Activated T-cell treated with anti-CD3 and anti-CD28 coated beads, Interleukin-2, amount 50 U/mL, for 4 hours (primary cell): ENCODE results near the gene CHRDL2. TPM values are rescaled to one million over a fixed set of nuclear protein-coding genes. Genes with fewer than 3 reads are reported as not detected.
"Not testable (repeated sequence)": the region's sequence is repeated elsewhere in the genome, so short reads cannot be mapped to it uniquely, and the experiment has no call there.

Source experiments
- ATAC-seq, 2 donors: fragments of 200-7000 bp; cut with Tn5 transposase; one replicate each; pipeline ENCODE4 v1.10.0; 2021
- DNase-seq: peaks from one replicate; pipeline ENCODE4 v3.0.0-alpha.2; 2020
- H3K27me3 Mint-ChIP-seq: one replicate; pipeline ENCODE4 v1.8.0; 2021; ENCODE audit warnings: low read depth, mixed read lengths
- H3K36me3 Mint-ChIP-seq: one replicate; pipeline ENCODE4 v1.8.0; 2022; ENCODE audit warnings: mixed read lengths; ENCODE audit not compliant: insufficient read depth
- H3K4me1 Mint-ChIP-seq: one replicate; pipeline ENCODE4 v1.8.0; 2021; ENCODE audit warnings: low read depth, mixed read lengths
- H3K4me3 Mint-ChIP-seq: one replicate; pipeline ENCODE4 v1.8.0; 2021; ENCODE audit warnings: mild to moderate bottlenecking, moderate library complexity, mixed read lengths
- H3K9me3 Mint-ChIP-seq: one replicate; pipeline ENCODE4 v1.8.0; 2021; ENCODE audit warnings: mixed read lengths
- total RNA-seq, 3 donors: library from RNA; stranded (reverse); gene quantifications; one replicate each; pipeline ENCODE4 v1.2.1, GENCODE V29; 2021

The CHRDL2 gene, protein sequence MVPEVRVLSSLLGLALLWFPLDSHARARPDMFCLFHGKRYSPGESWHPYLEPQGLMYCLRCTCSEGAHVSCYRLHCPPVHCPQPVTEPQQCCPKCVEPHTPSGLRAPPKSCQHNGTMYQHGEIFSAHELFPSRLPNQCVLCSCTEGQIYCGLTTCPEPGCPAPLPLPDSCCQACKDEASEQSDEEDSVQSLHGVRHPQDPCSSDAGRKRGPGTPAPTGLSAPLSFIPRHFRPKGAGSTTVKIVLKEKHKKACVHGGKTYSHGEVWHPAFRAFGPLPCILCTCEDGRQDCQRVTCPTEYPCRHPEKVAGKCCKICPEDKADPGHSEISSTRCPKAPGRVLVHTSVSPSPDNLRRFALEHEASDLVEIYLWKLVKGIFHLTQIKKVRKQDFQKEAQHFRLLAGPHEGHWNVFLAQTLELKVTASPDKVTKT
- not detected for total RNA-seq

DNA sequence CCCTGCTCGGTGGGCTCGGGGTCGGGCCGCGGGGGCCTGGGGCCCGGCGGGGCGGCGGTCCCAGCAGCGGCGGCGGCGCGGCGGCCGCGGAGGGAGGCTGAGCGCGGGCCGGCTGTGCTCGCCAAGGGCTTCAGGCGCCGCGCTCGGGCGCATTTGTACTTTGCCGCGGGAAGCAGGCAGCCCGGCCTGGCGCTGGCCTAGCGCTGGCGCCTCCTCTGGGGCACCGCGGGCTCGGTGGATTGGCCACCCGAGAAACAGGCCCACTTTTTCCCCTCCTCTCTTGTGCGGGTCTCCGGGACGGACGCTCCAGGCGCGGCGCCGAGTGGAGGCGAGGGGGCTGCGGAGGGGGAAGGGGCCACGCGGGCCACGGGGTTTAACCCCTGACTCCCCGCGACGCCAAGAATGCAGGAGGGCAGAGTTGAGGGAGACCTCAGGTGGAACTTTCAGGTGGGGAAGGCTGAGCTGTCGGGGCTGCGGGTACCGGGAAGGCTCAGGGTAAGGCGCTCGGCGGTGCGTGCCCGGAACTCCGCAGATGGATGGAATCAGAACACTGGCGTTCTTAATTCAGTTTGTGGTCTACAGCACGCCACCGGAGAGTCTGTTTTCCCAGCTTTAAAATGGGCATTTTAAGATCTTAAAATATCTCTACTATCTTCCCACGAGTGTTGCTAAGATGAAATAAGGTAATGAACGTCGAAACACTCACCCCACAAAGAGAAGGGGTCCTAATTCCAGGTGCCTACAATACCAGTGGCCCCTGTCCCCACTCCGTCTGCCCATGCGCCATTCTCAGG lies at the start of gene CHRDL2:
Gene CHRDL2 (minus strand): TSS at position 126 of the 794 bp plus-strand sequence. CDS start 538 bp downstream, outside the sequence.
- H3K27me3 Mint-ChIP-seq: peaks cover 58% of the 10 kb centered on the region
- no peaks in the 10 kb centered on the region for H3K9me3 Mint-ChIP-seq
- H3K4me1 Mint-ChIP-seq: peaks cover 11% of the 10 kb centered on the region
- H3K36me3 Mint-ChIP-seq: no peaks in the 10 kb centered on the region
- no peak for DNase-seq
- peak; percentile 26 to 35 for ATAC-seq
- H3K4me3 Mint-ChIP-seq: no peak within 1 kb of the TSS

DNA sequence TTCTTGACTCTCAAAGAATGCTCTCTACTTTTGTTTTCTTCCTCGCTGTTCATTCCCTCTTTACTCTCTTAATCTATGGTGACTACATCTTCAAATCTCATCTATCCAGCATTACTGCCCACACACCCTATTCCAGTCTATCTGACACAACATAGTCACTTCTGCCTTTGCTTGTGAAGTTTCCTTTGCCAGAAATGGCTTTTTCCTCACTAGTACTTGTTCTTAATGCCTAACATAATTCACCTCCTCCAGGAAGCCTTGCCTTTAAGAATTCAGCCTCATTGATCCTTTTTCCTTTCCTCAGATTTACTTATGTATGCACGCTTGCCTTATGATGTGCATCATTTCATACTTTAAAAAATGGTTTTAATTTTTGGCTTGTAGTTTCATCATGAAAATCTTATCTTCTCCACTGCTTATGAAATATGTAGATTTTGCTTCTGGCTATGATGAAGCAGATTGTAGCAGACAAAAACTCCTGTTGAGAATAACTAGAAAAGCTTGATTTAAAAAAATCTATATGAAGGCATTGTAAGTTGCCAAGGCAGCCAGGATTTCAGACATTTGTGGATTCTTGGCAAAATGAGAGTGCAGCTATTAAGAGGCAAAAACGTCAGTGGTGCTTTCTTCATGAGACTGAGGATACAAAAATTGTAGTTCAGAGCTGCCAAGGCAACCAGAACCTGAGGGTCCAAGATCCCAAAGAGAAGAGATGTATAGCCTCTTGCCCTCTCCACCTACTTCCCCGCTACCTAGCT lies 49.2 kb upstream of the CHRDL2 start:
- H3K9me3 Mint-ChIP-seq: no peaks in the 10 kb centered on the region
- peaks cover 12% of the 10 kb centered on the region for H3K36me3 Mint-ChIP-seq
- H3K4me3 Mint-ChIP-seq: no peak overlapping the region
- H3K4me1 Mint-ChIP-seq: peaks cover 38% of the 10 kb centered on the region
- no peaks in the 10 kb centered on the region for H3K27me3 Mint-ChIP-seq
- ATAC-seq (no peak), DNase-seq (no peak)

DNA sequence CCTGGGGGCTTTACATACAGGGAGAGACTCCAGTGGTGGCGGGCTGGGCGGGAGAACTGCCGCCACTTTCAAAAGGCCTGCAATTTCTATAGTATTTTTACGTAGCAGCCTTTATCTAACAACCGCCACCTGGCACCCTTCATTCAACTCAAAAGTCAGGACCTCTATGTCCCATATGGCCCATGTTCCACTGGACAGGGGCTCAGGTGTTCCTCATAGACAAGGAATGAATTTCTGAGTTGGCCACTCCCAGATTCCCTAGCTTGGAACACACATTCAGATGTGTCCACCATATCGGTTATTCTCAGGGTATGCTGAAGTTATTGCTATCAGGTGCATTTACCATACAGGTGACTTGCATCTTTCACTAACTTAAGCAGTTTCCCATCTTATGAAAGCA lies 47.4 kb upstream of the CHRDL2 start:
- peaks cover 14% of the 10 kb centered on the region for H3K36me3 Mint-ChIP-seq
- H3K4me1 Mint-ChIP-seq: peaks cover 34% of the 10 kb centered on the region
- DNase-seq (no peak), ATAC-seq (no peak)
- no peaks in the 10 kb centered on the region for H3K9me3 Mint-ChIP-seq
- no peak overlapping the region for H3K4me3 Mint-ChIP-seq
- H3K27me3 Mint-ChIP-seq: no peaks in the 10 kb centered on the region

DNA sequence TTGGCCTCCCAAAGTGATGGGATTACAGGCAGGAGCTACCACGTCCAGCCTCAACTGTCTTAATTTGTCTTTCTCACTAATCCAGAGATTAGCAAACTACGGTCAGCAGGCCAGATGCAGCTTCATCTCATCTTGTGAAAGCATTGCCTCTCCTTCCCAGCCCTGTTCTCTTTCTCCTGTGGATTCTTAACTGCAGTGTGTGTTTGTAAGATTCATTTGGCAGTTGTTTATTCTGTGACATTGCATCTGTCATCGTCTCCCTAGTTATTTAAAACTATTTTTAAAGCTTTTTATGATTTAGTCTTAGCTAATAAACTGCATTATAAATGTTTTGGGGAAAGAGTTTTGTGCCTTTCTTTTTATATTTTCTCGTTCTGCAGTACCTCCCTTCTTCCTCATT lies 46.7 kb upstream of the CHRDL2 start:
- DNase-seq: no peak
- Mint-ChIP-seq H3K36me3 (peaks cover 14% of the 10 kb centered on the region), H3K4me3 (no peak overlapping the region), H3K9me3 (no peaks in the 10 kb centered on the region), H3K4me1 (peaks cover 28% of the 10 kb centered on the region), H3K27me3 (no peaks in the 10 kb centered on the region)
- ATAC-seq: no peak

DNA sequence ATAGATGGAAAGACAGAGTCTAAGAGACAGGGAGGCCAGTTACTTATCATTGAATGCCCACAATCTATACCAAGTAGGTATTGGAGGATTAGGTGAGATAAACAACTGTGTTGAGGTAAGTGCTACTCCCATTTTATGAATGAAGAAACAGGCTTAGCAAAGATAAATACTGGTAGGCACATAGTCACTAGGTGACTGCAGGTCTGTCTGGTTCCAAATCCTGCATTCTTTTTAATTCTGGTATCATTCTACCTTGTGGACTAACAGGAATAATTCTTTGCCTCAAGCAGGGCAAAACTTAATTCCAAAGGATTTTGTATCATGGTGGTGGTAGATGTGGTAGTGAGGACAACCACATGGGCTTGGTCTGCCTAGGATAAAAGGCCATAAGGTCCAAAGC lies 45.8 kb upstream of the CHRDL2 start:
- Mint-ChIP-seq H3K36me3 (peaks cover 14% of the 10 kb centered on the region), H3K4me1 (peaks cover 30% of the 10 kb centered on the region), H3K4me3 (no peak overlapping the region), H3K27me3 (no peaks in the 10 kb centered on the region), H3K9me3 (no peaks in the 10 kb centered on the region)
- no peak for DNase-seq
- no peak for ATAC-seq

DNA sequence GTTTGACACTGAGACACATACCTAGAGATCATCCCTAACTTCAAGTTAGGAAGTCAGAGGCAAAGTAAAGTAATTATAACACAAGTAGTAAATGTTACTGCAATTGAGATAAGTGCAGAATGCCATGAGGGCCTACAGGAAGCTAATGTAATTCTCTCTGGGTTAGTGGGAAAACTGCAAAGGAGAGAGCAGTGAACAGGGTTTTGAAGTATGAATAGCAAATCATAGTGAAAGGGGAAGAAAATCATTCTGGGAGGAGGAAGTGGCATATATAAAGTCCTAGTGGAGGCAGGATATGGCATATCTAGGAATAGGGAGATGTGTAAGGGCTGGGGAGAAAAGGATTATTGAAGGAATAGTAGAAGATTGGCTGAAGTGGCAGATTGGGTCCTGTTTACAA lies 45.3 kb upstream of the CHRDL2 start:
- peaks cover 14% of the 10 kb centered on the region for H3K36me3 Mint-ChIP-seq
- H3K9me3 Mint-ChIP-seq: no peaks in the 10 kb centered on the region
- H3K4me1 Mint-ChIP-seq: peaks cover 30% of the 10 kb centered on the region
- no peak overlapping the region for H3K4me3 Mint-ChIP-seq
- no peak for ATAC-seq
- H3K27me3 Mint-ChIP-seq: no peaks in the 10 kb centered on the region
- no peak for DNase-seq

DNA sequence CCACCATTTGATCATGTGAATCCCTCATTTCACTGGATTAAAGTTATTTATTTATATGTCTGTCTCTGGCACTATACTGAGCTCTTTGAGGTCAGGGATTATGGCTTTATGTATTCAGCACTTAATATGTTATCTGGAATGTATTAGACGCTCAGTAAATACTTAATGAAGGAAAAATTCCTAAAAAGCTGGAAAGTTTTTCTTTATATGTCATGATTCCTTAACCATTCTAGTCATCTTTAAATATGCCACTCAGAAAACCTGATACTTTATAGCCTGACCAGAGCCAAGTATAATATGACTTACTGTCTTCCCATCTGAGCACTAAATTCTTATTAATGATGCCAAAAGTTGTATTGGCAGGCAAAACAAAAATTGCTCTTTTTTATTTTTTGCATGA lies 44.5 kb upstream of the CHRDL2 start:
- Mint-ChIP-seq H3K9me3 (no peaks in the 10 kb centered on the region), H3K36me3 (peaks cover 14% of the 10 kb centered on the region), H3K27me3 (no peaks in the 10 kb centered on the region), H3K4me1 (peaks cover 30% of the 10 kb centered on the region), H3K4me3 (no peak overlapping the region)
- no peak for ATAC-seq
- DNase-seq: no peak

DNA sequence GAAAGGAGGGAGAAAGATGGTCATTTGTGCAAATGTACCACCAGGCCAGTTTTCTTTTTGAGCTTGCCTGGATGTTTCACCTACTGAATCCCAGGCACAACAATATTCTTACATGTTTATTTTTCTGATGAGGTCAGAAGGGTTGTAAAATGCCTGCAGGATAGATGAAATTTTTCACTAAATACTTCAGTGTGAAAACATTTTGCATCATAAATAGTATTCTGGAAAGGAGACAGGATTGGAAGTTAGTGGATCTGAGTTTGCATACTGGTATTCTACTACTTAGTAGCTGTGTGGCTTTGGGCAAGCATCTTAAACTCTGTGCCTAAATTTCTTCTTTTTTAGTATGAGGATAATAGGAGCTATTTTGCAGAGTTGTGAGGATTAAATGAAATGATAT lies 42.2 kb upstream of the CHRDL2 start:
- no peak for DNase-seq
- Mint-ChIP-seq H3K9me3 (no peaks in the 10 kb centered on the region), H3K4me1 (peaks cover 44% of the 10 kb centered on the region), H3K36me3 (peaks cover 14% of the 10 kb centered on the region), H3K4me3 (no peak overlapping the region), H3K27me3 (no peaks in the 10 kb centered on the region)
- no peak for ATAC-seq

DNA sequence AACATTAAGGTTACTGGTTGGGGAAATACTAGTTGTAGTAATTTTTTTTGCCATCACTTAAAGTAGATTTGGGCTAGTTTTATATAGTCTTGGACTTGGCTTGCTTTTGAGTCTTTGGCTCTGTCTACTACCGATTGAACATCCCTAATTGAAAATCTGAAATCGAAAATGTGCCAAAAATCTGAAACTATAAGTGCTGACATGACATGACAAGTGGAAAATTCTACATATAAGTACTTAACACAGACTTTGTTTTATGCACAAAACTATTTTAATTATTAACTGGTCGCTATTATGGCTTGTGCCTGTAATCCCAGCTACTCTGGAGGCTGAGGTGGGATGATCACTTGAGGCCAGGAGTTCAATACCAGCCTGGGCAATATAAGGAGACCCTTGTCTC lies 39.9 kb upstream of the CHRDL2 start:
- Mint-ChIP-seq H3K4me1 (peaks cover 45% of the 10 kb centered on the region), H3K36me3 (peaks cover 4% of the 10 kb centered on the region), H3K4me3 (no peak overlapping the region), H3K27me3 (no peaks in the 10 kb centered on the region), H3K9me3 (no peaks in the 10 kb centered on the region)
- DNase-seq (no peak), ATAC-seq (no peak)

DNA sequence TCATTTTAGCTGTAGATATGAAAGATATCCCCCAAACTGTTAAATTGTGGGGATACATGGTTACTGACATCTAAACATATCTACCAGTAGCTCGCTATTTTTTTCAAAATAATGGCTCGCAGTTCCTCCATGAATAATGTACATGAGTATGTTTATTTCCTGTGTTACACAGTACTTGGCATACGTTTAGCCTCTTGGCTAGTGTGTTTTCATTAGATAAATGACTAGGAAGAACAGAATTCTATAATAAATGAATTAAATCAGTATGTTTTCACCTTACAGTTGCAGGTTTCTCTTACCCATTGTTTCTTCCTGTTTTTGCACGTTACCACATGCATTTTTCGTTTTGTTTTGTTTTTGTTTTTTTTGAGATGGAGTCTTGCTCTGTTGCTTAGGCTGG lies 39.2 kb upstream of the CHRDL2 start:
- ATAC-seq (no peak), DNase-seq (no peak)
- Mint-ChIP-seq H3K4me1 (peaks cover 46% of the 10 kb centered on the region), H3K4me3 (no peak overlapping the region), H3K9me3 (no peaks in the 10 kb centered on the region), H3K36me3 (peaks cover 2% of the 10 kb centered on the region), H3K27me3 (no peaks in the 10 kb centered on the region)

DNA sequence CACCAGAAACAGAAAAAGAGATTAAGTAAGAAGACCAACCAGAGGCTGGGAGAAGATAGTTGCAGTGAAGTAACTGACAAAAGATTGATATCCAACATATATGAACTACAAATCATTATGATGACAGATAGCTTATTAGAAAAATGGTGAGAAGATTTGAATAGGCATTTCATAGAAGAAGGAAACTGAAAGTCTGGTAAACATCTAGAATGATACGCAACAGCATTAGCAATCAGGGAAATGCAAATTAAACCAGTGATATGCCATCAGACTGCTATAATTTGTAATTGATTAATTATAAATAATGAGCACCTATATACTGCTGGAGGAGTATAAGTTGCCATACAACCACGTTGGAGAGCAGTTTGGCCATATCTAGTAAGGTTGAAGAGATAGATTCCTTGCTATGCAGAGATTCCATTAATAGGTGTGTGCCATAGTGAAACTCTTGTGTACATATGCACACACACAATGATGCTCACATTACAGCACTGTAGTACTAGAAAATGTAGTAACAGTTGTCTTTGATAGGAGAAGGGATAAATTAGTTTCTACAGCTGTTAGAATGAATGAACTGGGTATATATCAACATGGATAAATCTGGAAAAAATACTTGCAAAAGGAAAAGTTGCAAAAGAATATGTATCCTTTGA lies 38.0 kb upstream of the CHRDL2 start:
- ATAC-seq (no peak), DNase-seq (no peak)
- Mint-ChIP-seq H3K9me3 (peaks cover 3% of the 10 kb centered on the region), H3K27me3 (no peaks in the 10 kb centered on the region), H3K36me3 (peaks cover 4% of the 10 kb centered on the region), H3K4me3 (peak overlapping the region; percentile 4), H3K4me1 (peaks cover 37% of the 10 kb centered on the region)

DNA sequence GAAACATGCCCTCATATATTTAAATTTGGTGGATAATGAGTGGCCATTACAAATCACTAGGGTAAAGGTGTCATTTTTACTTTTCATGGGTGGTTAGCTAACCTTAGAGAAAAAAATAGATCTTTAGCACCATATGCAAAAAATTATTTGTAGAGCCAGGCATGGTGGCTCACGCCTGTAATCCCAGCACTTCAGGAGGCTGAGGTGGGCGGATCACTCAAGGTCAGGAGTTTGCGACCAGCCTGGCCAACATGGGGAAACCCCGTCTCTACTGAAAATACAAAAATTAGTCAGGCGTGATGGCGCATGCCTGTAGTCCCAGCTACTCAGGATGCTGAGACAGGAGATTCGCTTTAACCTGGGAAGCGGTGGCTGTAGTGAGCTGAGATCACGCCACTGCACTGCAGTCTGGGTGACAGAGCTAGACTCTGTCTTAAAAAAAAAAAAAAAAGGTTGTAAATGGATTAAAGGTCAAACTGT lies 37.0 kb upstream of the CHRDL2 start:
- peak in 1 of 2 donors; percentile 88 for ATAC-seq
- not testable (repeated sequence) for DNase-seq, H3K4me3 Mint-ChIP-seq, H3K36me3 Mint-ChIP-seq, H3K27me3 Mint-ChIP-seq, H3K9me3 Mint-ChIP-seq
- peaks cover 36% of the 10 kb centered on the region for H3K4me1 Mint-ChIP-seq

DNA sequence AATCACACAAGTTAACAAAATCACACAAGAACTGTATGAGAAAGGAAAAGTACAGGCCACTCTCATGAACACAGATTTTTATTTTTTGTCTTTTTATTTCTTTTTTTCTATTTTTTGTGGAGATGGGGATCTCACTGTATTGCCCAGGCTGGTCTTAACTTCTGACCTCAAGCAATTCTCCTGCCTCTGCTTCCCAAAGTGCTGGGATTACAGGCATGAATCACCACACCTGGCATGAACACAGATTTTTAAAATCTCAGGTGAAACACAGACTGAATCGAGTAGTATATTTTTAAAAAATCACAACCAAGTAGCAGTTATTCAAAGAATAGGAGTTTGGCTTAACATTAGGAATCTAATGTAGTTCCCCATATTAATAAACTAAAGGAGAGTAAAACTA lies 35.7 kb upstream of the CHRDL2 start:
- DNase-seq: no peak
- H3K4me1 Mint-ChIP-seq: peaks cover 38% of the 10 kb centered on the region
- H3K27me3 Mint-ChIP-seq: no peaks in the 10 kb centered on the region
- peaks cover 3% of the 10 kb centered on the region for H3K9me3 Mint-ChIP-seq
- ATAC-seq: no peak
- no peak overlapping the region for H3K4me3 Mint-ChIP-seq
- H3K36me3 Mint-ChIP-seq: peaks cover 18% of the 10 kb centered on the region

DNA sequence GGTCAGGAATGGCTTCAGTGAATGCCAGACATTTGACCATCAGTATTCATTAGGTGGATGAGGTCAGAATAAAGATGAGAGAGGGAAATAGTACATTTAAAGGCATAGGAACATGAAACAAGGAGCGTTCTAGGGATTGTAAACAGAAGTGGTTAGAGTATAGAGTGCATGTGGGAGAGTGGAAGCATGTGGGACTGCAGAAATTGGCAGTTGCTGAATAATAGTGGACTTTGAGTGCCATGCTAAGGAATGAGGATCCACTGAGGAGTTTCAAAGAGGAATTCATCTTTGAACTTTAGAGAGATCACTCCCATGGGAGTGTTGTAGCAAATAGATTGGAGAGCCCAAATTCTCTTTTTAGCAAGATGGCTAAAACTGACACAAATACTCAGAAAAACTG lies 25.3 kb upstream of the CHRDL2 start:
- no peak overlapping the region for H3K4me3 Mint-ChIP-seq
- ATAC-seq (no peak), DNase-seq (no peak)
- H3K4me1 Mint-ChIP-seq: peaks cover 31% of the 10 kb centered on the region
- no peaks in the 10 kb centered on the region for H3K27me3 Mint-ChIP-seq
- H3K36me3 Mint-ChIP-seq: peaks cover 4% of the 10 kb centered on the region
- H3K9me3 Mint-ChIP-seq: peaks cover 5% of the 10 kb centered on the region
